Neural progenitor cell (in vitro differentiated cells): ENCODE data around the gene SLC47A1.
"Not testable (repeated sequence)": the region's sequence is repeated elsewhere in the genome, so short reads cannot be mapped to it uniquely, and the experiment has no call there.

Experiments used
- CTCF ChIP-seq: fragments of 200-600 bp; sonication (generic); IDR thresholded peaks from 2 replicates; pipeline ENCODE4 v1.5.1; 2017; ENCODE audit warnings: antibody characterized with exemption, mild to moderate bottlenecking
- EZH2 ChIP-seq: fragments of 200-600 bp; sonication (generic); IDR thresholded peaks from 2 replicates; pipeline ENCODE4 v1.6.1; 2017; ENCODE audit warnings: antibody characterized with exemption, mild to moderate bottlenecking, moderate library complexity

- not testable (repeated sequence) for TF ChIP-seq EZH2, CTCF
Observed at GRCh38 chr17:19580566-19580920, 46.9 kb downstream of the SLC47A1 start.
